Ovary (tissue), 3 donors: Measurements from ENCODE around the gene CMTM3.

ENCODE experiments used
- POLR2A ChIP-seq: fragments of 450-650 bp; IDR thresholded peaks from one replicate; pipeline ENCODE4 v1.6.1; 2017; ENCODE audit warnings: antibody characterized with exemption, mild to moderate bottlenecking, moderate library complexity
- TF ChIP-seq, protein P1 (sequence below), 3 donors: fragments of 450-650 bp in 2 of 3; fragments of 200-600 bp in 1 of 3; IDR thresholded peaks; one replicate each; pipeline versions ENCODE4 v1.5.1 to v1.8.0; 2016 to 2022; ENCODE audit warnings: antibody characterized with exemption in 3 of 3, mild to moderate bottlenecking in 1 of 3
- donor health status: DM: no; HTN: no; CAD: no.

- no peak for TF ChIP-seq POLR2A
- TF ChIP-seq, protein P1, sequence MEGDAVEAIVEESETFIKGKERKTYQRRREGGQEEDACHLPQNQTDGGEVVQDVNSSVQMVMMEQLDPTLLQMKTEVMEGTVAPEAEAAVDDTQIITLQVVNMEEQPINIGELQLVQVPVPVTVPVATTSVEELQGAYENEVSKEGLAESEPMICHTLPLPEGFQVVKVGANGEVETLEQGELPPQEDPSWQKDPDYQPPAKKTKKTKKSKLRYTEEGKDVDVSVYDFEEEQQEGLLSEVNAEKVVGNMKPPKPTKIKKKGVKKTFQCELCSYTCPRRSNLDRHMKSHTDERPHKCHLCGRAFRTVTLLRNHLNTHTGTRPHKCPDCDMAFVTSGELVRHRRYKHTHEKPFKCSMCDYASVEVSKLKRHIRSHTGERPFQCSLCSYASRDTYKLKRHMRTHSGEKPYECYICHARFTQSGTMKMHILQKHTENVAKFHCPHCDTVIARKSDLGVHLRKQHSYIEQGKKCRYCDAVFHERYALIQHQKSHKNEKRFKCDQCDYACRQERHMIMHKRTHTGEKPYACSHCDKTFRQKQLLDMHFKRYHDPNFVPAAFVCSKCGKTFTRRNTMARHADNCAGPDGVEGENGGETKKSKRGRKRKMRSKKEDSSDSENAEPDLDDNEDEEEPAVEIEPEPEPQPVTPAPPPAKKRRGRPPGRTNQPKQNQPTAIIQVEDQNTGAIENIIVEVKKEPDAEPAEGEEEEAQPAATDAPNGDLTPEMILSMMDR (IDR thresholded peaks at IDR 0.05): no peak
These were observed 25.6 kb upstream of the CMTM3 start, which contains the start of gene CMTM2 for GRCh38 chr16:66578651-66579531.
